IMR-90 (cell line): ENCODE data around the gene NTF3.

Experiments
- BHLHE40 ChIP-seq: fragments of 150-350 bp; IDR thresholded peaks from 2 replicates; pipeline ENCODE4 v1.6.1; 2016; ENCODE audit warnings: mild to moderate bottlenecking, low read depth, low read length
- CEBPB ChIP-seq: IDR thresholded peaks from 2 replicates; pipeline ENCODE4 v1.6.1; 2012; ENCODE audit warnings: low read depth, low read length, improper control_type of control experiment
- CHD1 ChIP-seq: IDR thresholded peaks from 2 replicates; pipeline ENCODE4 v1.6.1; 2012; ENCODE audit warnings: low read depth, low read length, improper control_type of control experiment
- CTCF ChIP-seq: conservative IDR thresholded peaks from 2 replicates; pipeline ENCODE4 v1.5.1; 2012; ENCODE audit warnings: mild to moderate bottlenecking, low read depth, low read length, improper control_type of control experiment
- ELK1 ChIP-seq: fragments of 150-350 bp; IDR thresholded peaks from 2 replicates; pipeline ENCODE4 v1.6.1; 2016; ENCODE audit warnings: low read depth, mild to moderate bottlenecking, low read length, moderate library complexity, borderline replicate concordance
- FOS ChIP-seq: fragments of 150-350 bp; IDR thresholded peaks from 2 replicates; pipeline ENCODE4 v1.6.1; 2016; ENCODE audit warnings: low read depth, low read length
- POLR2A ChIP-seq: IDR thresholded peaks from 2 replicates; pipeline ENCODE4 v1.6.1; 2012; ENCODE audit warnings: mild to moderate bottlenecking, low read depth, low read length
- RCOR1 ChIP-seq: IDR thresholded peaks from 2 replicates; pipeline ENCODE4 v1.6.1; 2012; ENCODE audit warnings: mild to moderate bottlenecking, low read length, improper control_type of control experiment; ENCODE audit not compliant: insufficient replicate concordance
- RFX5 ChIP-seq: IDR thresholded peaks from 2 replicates; pipeline ENCODE4 v1.8.0; 2012; ENCODE audit warnings: low read depth, mild to moderate bottlenecking, low read length, moderate library complexity
- TF ChIP-seq, protein P1 (sequence below): fragments of 150-350 bp; IDR thresholded peaks from 2 replicates; pipeline ENCODE4 v1.6.1; 2017; ENCODE audit warnings: mild to moderate bottlenecking, antibody characterized with exemption, low read length, low read depth

DNA sequence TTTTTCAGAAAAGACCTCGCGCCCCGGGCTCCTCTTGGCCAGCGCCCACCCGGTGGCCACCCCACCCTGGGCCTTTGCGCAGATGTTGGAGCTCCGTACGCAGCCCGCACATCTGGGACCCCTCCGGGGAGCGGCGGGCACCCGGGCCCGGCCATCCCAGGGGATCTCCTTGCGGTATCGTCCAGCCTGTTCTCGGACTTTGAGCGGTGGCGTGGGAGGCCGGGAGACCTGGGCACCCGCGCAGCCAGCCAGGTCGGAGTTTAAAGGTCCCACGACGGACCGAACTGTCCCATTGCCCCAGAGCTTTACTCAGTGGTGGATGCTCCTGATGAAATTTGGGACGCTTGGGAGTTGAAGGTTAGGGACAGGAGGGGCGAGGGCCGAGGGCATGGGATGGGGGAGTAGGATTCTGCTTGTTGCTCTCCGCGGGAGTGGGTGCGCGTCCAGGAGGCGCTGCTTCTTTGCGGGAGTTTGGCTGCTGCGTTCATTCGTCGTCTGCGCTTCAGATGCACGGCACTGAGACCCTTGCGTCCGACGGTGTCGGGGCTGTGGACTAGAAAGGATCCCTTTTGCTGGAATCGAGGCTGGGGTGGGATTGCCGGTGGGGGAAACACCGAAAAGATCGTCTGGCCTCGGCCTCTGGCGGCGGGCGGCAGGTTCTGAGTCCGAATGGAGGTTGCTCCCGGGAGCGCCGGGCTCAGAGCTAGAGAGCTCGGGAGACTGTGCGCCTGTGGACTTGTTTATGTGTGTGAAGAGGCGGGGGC, 1.4 kb downstream of the NTF3 start:
- TF ChIP-seq CTCF, result 0 out of 2 replicates have a peak, but pooled peaks have one; percentile 5
- peak; percentile 40; the same call in 1 of the 2 replicates for TF ChIP-seq POLR2A
- TF ChIP-seq, protein P1, sequence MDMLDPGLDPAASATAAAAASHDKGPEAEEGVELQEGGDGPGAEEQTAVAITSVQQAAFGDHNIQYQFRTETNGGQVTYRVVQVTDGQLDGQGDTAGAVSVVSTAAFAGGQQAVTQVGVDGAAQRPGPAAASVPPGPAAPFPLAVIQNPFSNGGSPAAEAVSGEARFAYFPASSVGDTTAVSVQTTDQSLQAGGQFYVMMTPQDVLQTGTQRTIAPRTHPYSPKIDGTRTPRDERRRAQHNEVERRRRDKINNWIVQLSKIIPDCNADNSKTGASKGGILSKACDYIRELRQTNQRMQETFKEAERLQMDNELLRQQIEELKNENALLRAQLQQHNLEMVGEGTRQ, result no peak
- no peak for TF ChIP-seq BHLHE40
- TF ChIP-seq CEBPB, result no peak
- no peak for TF ChIP-seq RCOR1
- TF ChIP-seq FOS, result no peak
- no peak for TF ChIP-seq ELK1
- TF ChIP-seq CHD1, result no peak
- no peak for TF ChIP-seq RFX5
